Stimulated activated CD4-positive, alpha-beta T cell treated with anti-CD3 and anti-CD28 coated beads, Interleukin-4, amount 100 ng/mL, for 4 hours (primary cell): ENCODE measurements around the gene RTN4R.

Experiments
- DNase-seq, 2 experiments: peaks; one replicate each; pipeline ENCODE4 v3.0.0-alpha.2; 2020

RTN4R gene

GRCh38 chr22:20211997-20212753, 55.9 kb downstream of the RTN4R start:
- DNase-seq, result no peak

- DNase-seq, result no peak
These were observed 56.6 kb downstream of the RTN4R start for GRCh38 chr22:20211409-20211996.

GRCh38 chr22:20210473-20211059, 57.6 kb downstream of the RTN4R start:
- no peak for DNase-seq

- no peak for DNase-seq
These were observed 58.3 kb downstream of the RTN4R start for GRCh38 chr22:20209761-20210250.

- no peak for DNase-seq
These were observed 59.3 kb downstream of the RTN4R start for GRCh38 chr22:20208713-20209310.

GRCh38 chr22:20207277-20208025, 60.7 kb downstream of the RTN4R start:
- no peak for DNase-seq

- no peak for DNase-seq
These were observed 61.4 kb downstream of the RTN4R start for GRCh38 chr22:20206709-20207215.

- peak; percentile 60 to 70 for DNase-seq
These were observed 62.0 kb downstream of the RTN4R start for GRCh38 chr22:20205964-20206708.

- no peak for DNase-seq
These were observed 62.6 kb downstream of the RTN4R start for GRCh38 chr22:20205464-20205963.

- DNase-seq, result no peak
These were observed 63.3 kb downstream of the RTN4R start for GRCh38 chr22:20204806-20205205.

- DNase-seq, result no peak
These were observed 63.8 kb downstream of the RTN4R start for GRCh38 chr22:20204311-20204710.

GRCh38 chr22:20203552-20204201, 64.4 kb downstream of the RTN4R start:
- no peak for DNase-seq

GRCh38 chr22:20203142-20203551, 65.0 kb downstream of the RTN4R start:
- DNase-seq, result no peak

GRCh38 chr22:20201837-20202392, 66.2 kb downstream of the RTN4R start:
- no peak for DNase-seq

GRCh38 chr22:20199906-20200305, 68.2 kb downstream of the RTN4R start:
- no peak for DNase-seq

GRCh38 chr22:20199413-20199842, 68.7 kb downstream of the RTN4R start:
- DNase-seq, result no peak

GRCh38 chr22:20198557-20199319, 69.4 kb downstream of the RTN4R start:
- DNase-seq, result no peak

GRCh38 chr22:20197407-20198030, 70.6 kb downstream of the RTN4R start:
- DNase-seq, result no peak

GRCh38 chr22:20196094-20196842, 71.8 kb downstream of the RTN4R start:
- DNase-seq, result no peak
